ENCODE measurements around the gene BAIAP2L2.

The BAIAP2L2 gene

DNA sequence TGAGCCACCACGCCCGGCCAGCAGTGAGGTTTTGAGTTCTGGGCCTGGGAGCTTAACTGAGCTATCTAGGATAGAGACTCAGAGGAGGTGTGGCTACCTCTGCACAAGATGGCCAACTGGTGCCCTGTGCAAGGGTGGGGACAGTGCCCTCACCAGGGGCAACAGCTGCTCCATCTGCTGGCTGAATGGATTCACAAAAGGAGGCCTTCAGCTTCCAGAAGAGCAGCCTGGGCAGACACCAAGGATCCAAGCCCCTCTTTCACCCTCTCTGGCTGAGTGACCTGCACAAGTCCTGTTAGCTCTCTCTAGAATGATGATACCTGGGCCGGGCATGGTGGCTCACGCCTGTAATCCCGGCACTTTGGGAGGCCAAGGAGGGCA is 33.5 kb upstream of the BAIAP2L2 start:
- H3K4me3 ChIP-seq (ENCODE audit: low read depth, low read length), result no peak overlapping the region
- TF ChIP-seq, protein P1, sequence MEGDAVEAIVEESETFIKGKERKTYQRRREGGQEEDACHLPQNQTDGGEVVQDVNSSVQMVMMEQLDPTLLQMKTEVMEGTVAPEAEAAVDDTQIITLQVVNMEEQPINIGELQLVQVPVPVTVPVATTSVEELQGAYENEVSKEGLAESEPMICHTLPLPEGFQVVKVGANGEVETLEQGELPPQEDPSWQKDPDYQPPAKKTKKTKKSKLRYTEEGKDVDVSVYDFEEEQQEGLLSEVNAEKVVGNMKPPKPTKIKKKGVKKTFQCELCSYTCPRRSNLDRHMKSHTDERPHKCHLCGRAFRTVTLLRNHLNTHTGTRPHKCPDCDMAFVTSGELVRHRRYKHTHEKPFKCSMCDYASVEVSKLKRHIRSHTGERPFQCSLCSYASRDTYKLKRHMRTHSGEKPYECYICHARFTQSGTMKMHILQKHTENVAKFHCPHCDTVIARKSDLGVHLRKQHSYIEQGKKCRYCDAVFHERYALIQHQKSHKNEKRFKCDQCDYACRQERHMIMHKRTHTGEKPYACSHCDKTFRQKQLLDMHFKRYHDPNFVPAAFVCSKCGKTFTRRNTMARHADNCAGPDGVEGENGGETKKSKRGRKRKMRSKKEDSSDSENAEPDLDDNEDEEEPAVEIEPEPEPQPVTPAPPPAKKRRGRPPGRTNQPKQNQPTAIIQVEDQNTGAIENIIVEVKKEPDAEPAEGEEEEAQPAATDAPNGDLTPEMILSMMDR (IDR thresholded peaks at IDR 0.05; ENCODE audit: low read depth, low read length), result no peak

DNA sequence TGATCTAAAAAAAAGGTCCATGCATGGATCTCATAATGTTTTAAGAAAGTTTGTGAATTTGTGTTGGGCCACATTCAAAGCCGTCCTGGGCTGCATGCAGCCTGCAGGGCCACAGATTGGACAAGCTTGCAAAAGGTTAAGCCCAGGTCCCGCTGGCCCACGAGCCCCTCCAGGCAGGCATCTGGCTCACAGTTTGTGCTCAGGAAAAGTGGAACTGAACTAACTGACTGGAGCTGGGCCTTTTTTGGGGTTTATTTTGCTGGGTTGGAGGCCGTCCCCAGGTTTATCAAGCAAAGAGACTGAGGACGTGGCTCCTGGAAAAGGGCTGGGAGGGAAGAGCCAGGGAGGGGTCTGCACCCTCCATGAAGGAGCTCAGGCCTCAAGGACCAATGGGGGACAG is 32.1 kb upstream of the BAIAP2L2 start:
- no peak overlapping the region for H3K4me3 ChIP-seq (ENCODE audit: low read depth, low read length)
- TF ChIP-seq, protein P1 (IDR thresholded peaks at IDR 0.05; ENCODE audit: low read depth, low read length), result no peak

DNA sequence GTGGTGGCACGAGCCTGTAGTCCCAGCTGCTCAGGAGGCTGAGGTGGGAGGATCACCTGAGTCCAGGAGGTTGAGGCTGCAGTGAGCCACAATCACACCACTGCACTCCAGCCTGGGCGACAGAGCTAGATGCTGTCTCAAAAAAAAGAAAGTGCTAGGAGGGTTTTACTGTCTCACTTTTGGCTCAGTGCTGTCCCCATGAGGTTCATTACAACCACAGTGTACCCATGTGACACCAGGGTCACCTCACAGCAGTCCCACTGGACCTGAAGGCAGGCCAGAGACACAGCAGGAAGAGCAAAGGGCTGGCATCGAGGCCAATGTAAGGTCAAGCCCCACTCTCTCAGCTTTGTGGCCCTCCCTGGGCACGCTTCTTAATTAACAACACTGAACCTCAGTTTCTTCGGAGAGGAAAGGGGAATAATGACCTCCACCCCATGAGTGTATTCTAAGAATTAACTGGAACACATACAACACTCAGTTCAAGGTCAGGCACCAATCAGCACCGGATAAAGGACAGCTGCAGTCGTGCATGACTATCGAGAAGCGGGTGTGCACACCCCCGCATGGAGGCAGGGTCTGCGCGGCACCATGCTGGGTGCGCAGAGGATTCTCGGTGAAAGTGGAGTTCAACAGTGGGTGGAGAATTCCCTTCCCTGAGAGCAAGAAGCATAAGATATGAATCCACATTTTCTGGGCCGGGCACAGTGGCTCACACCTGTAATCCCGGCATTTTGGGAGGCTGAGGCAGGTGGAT is 30.9 kb upstream of the BAIAP2L2 start:
- TF ChIP-seq, protein P1 (IDR thresholded peaks at IDR 0.05; ENCODE audit: low read depth, low read length), result no peak
- H3K4me3 ChIP-seq (ENCODE audit: low read depth, low read length), result no peak overlapping the region

DNA sequence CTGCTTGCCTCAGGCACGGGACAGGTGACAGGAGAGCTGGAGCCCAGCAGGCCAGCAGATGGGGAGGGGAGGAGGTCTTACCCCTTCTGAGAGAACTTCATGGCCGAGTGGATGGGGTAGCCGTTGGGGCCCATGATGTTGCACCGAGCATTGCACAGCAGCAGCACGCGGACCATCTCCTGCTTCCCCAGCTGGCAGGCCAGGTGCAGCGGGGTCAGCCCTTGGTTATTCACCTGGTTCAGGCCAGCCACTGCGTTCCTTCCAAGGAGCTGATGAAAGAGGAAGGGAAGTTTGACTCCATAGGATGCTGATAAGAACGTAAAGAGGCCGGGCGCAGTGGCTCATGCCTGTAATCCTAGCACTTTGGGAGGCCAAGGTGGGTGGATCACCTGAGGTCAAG is 29.4 kb upstream of the BAIAP2L2 start:
- H3K4me3 ChIP-seq (ENCODE audit: low read depth, low read length), result no peak overlapping the region
- TF ChIP-seq, protein P1 (IDR thresholded peaks at IDR 0.05; ENCODE audit: low read depth, low read length), result no peak

DNA sequence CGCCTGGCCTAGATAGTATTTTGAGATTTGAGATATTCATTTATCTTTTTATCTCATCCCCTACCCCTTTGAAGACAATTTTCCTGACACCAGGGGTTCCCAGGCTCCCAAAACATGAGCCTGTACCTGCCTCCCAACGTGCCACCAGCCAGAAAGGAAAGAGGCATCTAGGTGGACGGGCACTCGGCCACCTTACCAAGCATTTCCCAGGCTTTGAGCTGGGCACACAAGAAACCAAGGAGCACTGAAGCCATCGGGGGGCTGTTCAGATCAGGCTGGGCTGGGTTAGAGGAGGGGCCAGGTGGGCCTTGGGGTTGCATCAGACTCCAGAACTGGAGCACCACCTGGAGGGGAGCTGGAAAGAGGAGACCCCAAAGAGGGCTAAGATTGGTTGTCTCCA is 28.5 kb upstream of the BAIAP2L2 start:
- TF ChIP-seq, protein P1 (IDR thresholded peaks at IDR 0.05; ENCODE audit: low read depth, low read length), result no peak
- H3K4me3 ChIP-seq (ENCODE audit: low read depth, low read length), result no peak overlapping the region

DNA sequence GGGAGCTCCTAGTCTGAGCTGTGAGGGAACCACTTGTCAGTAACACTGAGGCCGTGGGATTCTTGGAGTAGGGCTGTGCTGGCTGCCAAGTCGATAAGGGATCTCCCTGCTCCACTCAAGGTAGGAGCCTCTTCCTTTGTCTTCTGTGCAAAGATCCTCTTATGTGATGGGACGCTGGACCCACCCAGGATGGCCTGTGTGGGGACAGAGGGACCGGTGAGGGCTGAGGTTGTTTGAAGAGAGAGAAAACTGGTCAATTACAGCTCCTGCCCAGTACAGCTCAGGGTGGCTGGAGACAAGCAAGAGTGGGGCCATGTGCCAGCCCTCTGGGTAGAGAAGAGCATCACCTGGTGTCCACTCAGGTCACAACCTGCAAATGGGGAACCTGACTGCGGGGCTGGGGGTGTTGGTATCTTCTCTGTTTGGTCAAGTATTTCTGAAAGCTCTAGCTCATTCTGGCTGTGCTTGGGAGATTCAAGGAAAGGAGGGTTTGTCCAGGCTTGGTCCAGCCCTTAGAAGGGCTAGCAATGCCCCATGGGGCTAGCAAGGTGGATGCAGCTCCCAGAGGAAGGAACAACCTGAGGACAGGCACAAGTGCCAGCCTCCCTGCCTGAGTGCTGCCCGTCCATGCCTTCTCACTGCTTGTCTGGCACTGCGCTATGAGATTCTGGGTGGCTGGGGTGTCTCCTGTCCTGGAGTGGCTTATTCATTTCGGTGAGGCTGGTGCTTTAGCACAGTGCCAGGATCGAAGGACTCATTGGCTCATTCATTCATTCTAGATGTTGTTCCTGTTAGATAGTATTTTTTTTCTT is 27.6 kb upstream of the BAIAP2L2 start:
- TF ChIP-seq, protein P1 (IDR thresholded peaks at IDR 0.05; ENCODE audit: low read depth, low read length), result no peak

DNA sequence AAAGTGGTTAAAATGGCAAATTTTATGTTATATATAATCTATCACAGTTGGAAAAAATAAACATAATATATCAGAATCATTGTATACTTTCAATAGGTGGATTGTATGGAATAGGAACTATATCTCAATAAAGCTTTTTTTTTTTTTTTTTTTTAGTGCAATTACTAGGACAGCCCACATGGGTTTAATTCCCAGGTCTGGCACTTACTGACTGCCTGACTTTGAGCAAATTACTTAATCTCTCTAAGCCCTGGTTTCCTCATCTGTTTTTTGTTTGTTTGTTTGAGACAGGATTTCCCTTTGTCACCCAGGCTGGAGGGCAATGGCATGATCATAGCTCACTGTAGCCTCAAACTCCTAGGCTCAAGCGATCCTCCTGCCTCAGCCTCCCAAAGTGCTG is 26.1 kb upstream of the BAIAP2L2 start:
- TF ChIP-seq, protein P1 (IDR thresholded peaks at IDR 0.05; ENCODE audit: low read depth, low read length), result no peak
- H3K4me3 ChIP-seq (ENCODE audit: low read depth, low read length), result no peak overlapping the region

More for the DNA sequence above, 27.6 kb upstream of the BAIAP2L2 start:
- no peak overlapping the region for H3K4me3 ChIP-seq (ENCODE audit: low read depth, low read length)

Measured in WI38 (cell line).